Neural progenitor cell (in vitro differentiated cells): ENCODE measurements around the gene RNF150. TPM values are rescaled to one million over a fixed set of nuclear protein-coding genes. Genes with fewer than 3 reads are reported as not detected.

Experiments
- DNase-seq: peaks from one replicate; pipeline ENCODE4 v3.0.0-alpha.2; 2016; ENCODE audit warnings: low spot score
- H2AFZ ChIP-seq: fragments of 200-600 bp; sonication (generic); replicated peaks from 2 replicates; pipeline ENCODE4 v1.6.1; 2016; ENCODE audit warnings: antibody characterized with exemption
- H3F3A ChIP-seq: fragments of 200-600 bp; sonication (generic); 2 replicates; pipeline ENCODE4 v1.6.1; 2016; ENCODE audit warnings: antibody characterized with exemption, low read depth
- H3K27ac ChIP-seq: fragments of 200-600 bp; sonication (generic); 2 replicates; pipeline ENCODE4 v1.5.1; 2016; ENCODE audit warnings: mild to moderate bottlenecking
- H3K27me3 ChIP-seq: fragments of 200-600 bp; sonication (generic); 2 replicates; pipeline ENCODE4 v1.6.1; 2016; ENCODE audit warnings: mild to moderate bottlenecking, moderate library complexity
- H3K36me3 ChIP-seq: fragments of 200-600 bp; sonication (generic); 2 replicates; pipeline ENCODE4 v1.5.1; 2016
- H3K4me1 ChIP-seq: fragments of 200-600 bp; sonication (generic); 2 replicates; pipeline ENCODE4 v1.6.1; 2016; ENCODE audit warnings: mixed run types
- H3K4me2 ChIP-seq: fragments of 200-600 bp; sonication (generic); 2 replicates; pipeline ENCODE4 v1.6.1; 2016
- H3K4me3 ChIP-seq: fragments of 200-600 bp; sonication (generic); 2 replicates; pipeline ENCODE4 v1.5.1; 2016
- H3K79me2 ChIP-seq: fragments of 200-600 bp; sonication (generic); 2 replicates; pipeline ENCODE4 v1.6.1; 2016; ENCODE audit warnings: low read depth
- H3K9ac ChIP-seq: fragments of 200-600 bp; sonication (generic); 2 replicates; pipeline ENCODE4 v1.6.1; 2016
- H3K9me3 ChIP-seq: fragments of 200-600 bp; sonication (generic); 2 replicates; pipeline ENCODE4 v1.5.1; 2016; ENCODE audit warnings: low read depth
- H4K20me1 ChIP-seq: fragments of 200-600 bp; sonication (generic); 2 replicates; pipeline ENCODE4 v1.6.1; 2016; ENCODE audit warnings: low read depth
- H3K27ac Mint-ChIP-seq: 3 replicates; pipeline ENCODE4 v1.8.0; 2021; ENCODE audit warnings: mixed read lengths
- H3K27me3 Mint-ChIP-seq: 2 replicates; pipeline ENCODE4 v1.8.0; 2022; ENCODE audit warnings: low read depth, mild to moderate bottlenecking, inconsistent platforms, moderate library complexity, mixed read lengths; ENCODE audit not compliant: insufficient read depth
- H3K36me3 Mint-ChIP-seq: 3 replicates; pipeline ENCODE4 v1.8.0; 2021; ENCODE audit warnings: mixed read lengths
- H3K4me1 Mint-ChIP-seq: 3 replicates; pipeline ENCODE4 v1.8.0; 2021; ENCODE audit warnings: mixed read lengths
- H3K4me3 Mint-ChIP-seq: 3 replicates; pipeline ENCODE4 v1.8.0; 2021; ENCODE audit warnings: mild to moderate bottlenecking, moderate library complexity, mixed read lengths
- H3K9me3 Mint-ChIP-seq: 3 replicates; pipeline ENCODE4 v1.8.0; 2020; ENCODE audit warnings: mixed read lengths
- CTCF ChIP-seq: fragments of 200-600 bp; sonication (generic); IDR thresholded peaks from 2 replicates; pipeline ENCODE4 v1.5.1; 2017; ENCODE audit warnings: antibody characterized with exemption, mild to moderate bottlenecking
- EZH2 ChIP-seq: fragments of 200-600 bp; sonication (generic); IDR thresholded peaks from 2 replicates; pipeline ENCODE4 v1.6.1; 2017; ENCODE audit warnings: antibody characterized with exemption, mild to moderate bottlenecking, moderate library complexity
- EZH2phosphoT487 ChIP-seq: fragments of 200-600 bp; sonication (generic); IDR thresholded peaks from 2 replicates; pipeline ENCODE4 v1.6.1; 2017; ENCODE audit warnings: antibody characterized with exemption
- total RNA-seq: library from RNA; depleted of rRNA; stranded (reverse); fragments of >200 nt; gene quantifications from 2 replicates; pipeline ENCODE4 v1.2.3, GENCODE V29; 2015; ENCODE audit warnings: low replicate concordance

Gene RNF150
- total RNA-seq, 1 donor from 2014 or later = 1.4 TPM

- Histone ChIP-seq H2AFZ (no peak overlapping the region), H3K27ac (no peak overlapping the region), H4K20me1 (no peaks in the 10 kb centered on the region), H3K4me2 (no peak overlapping the region), H3K36me3 (no peaks in the 10 kb centered on the region), H3K9ac (no peak overlapping the region), H3F3A (peaks cover 2% of the 10 kb centered on the region), H3K4me3 (no peak overlapping the region), H3K9me3 (no peaks in the 10 kb centered on the region), H3K4me1 (peaks cover 20% of the 10 kb centered on the region), H3K27me3 (no peaks in the 10 kb centered on the region), H3K79me2 (no peaks in the 10 kb centered on the region)
- TF ChIP-seq EZH2phosphoT487 = no peak
- TF ChIP-seq CTCF = no peak
- TF ChIP-seq EZH2 = no peak
- H3K9me3 Mint-ChIP-seq = peaks cover 11% of the 10 kb centered on the region
- no peak overlapping the region for H3K4me3 Mint-ChIP-seq
- peaks cover 15% of the 10 kb centered on the region for H3K4me1 Mint-ChIP-seq
- DNase-seq = no peak
- no peak overlapping the region for H3K27ac Mint-ChIP-seq
- no peaks in the 10 kb centered on the region for H3K36me3 Mint-ChIP-seq
- no peaks in the 10 kb centered on the region for H3K27me3 Mint-ChIP-seq
Observed at GRCh38 chr4:140841186-140841585, 292.1 kb downstream of the RNF150 start.

GRCh38 chr4:140839888-140840790 is 293.1 kb downstream of the RNF150 start:
- no peaks in the 10 kb centered on the region for H4K20me1 ChIP-seq
- H3K27ac ChIP-seq = no peak overlapping the region
- H3K4me1 Mint-ChIP-seq = peaks cover 19% of the 10 kb centered on the region
- no peak overlapping the region for H3K27ac Mint-ChIP-seq
- H3K4me3 Mint-ChIP-seq = no peak overlapping the region
- no peaks in the 10 kb centered on the region for H3K36me3 Mint-ChIP-seq
- no peaks in the 10 kb centered on the region for H3K27me3 ChIP-seq
- H3K27me3 Mint-ChIP-seq = no peaks in the 10 kb centered on the region
- no peaks in the 10 kb centered on the region for H3K79me2 ChIP-seq
- H3K4me3 ChIP-seq = no peak overlapping the region
- peaks cover 12% of the 10 kb centered on the region for H3F3A ChIP-seq
- H3K9ac ChIP-seq = no peak overlapping the region
- H3K36me3 ChIP-seq = no peaks in the 10 kb centered on the region
- peaks cover 31% of the 10 kb centered on the region for H3K4me1 ChIP-seq
- peaks cover 11% of the 10 kb centered on the region for H3K9me3 Mint-ChIP-seq
- DNase-seq = peak; percentile 9
- no peaks in the 10 kb centered on the region for H3K9me3 ChIP-seq
- no peak overlapping the region for H3K4me2 ChIP-seq
- no peak overlapping the region for H2AFZ ChIP-seq
- TF ChIP-seq EZH2phosphoT487 (no peak), CTCF (no peak), EZH2 (no peak)

GRCh38 chr4:140839406-140839805 is 293.9 kb downstream of the RNF150 start:
- H3K27me3 Mint-ChIP-seq = no peaks in the 10 kb centered on the region
- H3K9me3 Mint-ChIP-seq = peaks cover 8% of the 10 kb centered on the region
- no peaks in the 10 kb centered on the region for H3K36me3 ChIP-seq
- no peaks in the 10 kb centered on the region for H3K27me3 ChIP-seq
- H3K4me1 Mint-ChIP-seq = peaks cover 27% of the 10 kb centered on the region
- H3K4me1 ChIP-seq = peaks cover 37% of the 10 kb centered on the region
- H3K9ac ChIP-seq = no peak overlapping the region
- TF ChIP-seq CTCF (no peak), EZH2 (no peak), EZH2phosphoT487 (no peak)
- no peak overlapping the region for H3K4me3 Mint-ChIP-seq
- H3K9me3 ChIP-seq = no peaks in the 10 kb centered on the region
- H2AFZ ChIP-seq = no peak overlapping the region
- no peak overlapping the region for H3K4me2 ChIP-seq
- H3K79me2 ChIP-seq = no peaks in the 10 kb centered on the region
- peaks cover 20% of the 10 kb centered on the region for H3F3A ChIP-seq
- no peak overlapping the region for H3K27ac ChIP-seq
- H3K36me3 Mint-ChIP-seq = no peaks in the 10 kb centered on the region
- no peaks in the 10 kb centered on the region for H4K20me1 ChIP-seq
- H3K27ac Mint-ChIP-seq = no peak overlapping the region
- no peak overlapping the region for H3K4me3 ChIP-seq
- DNase-seq = peak; percentile 3
